Stimulated activated CD4-positive, alpha-beta T cell treated with anti-CD3 and anti-CD28 coated beads, Interleukin-4, amount 100 ng/mL, for 48 hours (primary cell): ENCODE measurements around the gene TMEM205.
A peak's percentile ranks its signal among the peaks of the same experiment; 100 is the strongest.
"Not testable (repeated sequence)": the region's sequence is repeated elsewhere in the genome, so short reads cannot be mapped to it uniquely, and the experiment has no call there.

ENCODE experiments used
- DNase-seq, 2 donors: peaks; one replicate each; pipeline ENCODE4 v3.0.0-alpha.2; 2020; ENCODE audit warnings: low read depth in 2 of 2

TMEM205 gene

GRCh38 chr19:11373166-11373884 lies 27.3 kb upstream of the TMEM205 start:
- no peak for DNase-seq

- DNase-seq, result no peak
These were observed 24.7 kb upstream of the TMEM205 start for GRCh38 chr19:11370744-11371143.

GRCh38 chr19:11367528-11367927 lies 21.5 kb upstream of the TMEM205 start:
- DNase-seq, result no peak

DNA sequence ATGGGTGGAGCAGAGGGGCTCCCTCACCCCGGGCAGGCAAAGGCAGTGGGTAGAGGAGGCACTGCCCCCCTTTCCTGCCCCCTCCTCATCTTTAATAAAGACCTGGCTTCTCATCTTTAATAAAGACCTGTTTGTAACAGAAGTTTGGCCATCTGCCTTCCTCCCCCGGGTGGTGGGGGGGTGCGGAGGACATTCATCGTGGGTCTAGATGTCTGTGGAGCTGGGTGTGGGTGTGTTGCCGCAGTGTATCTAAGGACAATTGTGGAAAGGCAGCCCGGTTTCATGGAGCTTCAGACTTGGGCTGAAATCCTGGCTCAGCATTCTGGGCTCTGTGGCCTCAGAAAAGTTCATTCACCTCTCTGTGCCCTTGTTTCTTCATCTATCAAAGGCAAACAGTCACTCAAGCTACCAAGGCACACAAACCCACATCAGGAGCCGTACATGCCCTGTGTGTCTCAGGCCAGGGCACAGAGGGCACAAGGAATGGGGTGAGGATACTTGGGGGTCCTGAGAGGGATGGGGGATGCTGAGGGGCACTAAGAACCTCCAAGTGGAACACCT lies 19.6 kb upstream of the TMEM205 start:
- no peak for DNase-seq

- DNase-seq, result no peak
These were observed 18.9 kb upstream of the TMEM205 start for GRCh38 chr19:11364935-11365334.

GRCh38 chr19:11364296-11364904 lies 18.3 kb upstream of the TMEM205 start:
- no peak for DNase-seq

DNA sequence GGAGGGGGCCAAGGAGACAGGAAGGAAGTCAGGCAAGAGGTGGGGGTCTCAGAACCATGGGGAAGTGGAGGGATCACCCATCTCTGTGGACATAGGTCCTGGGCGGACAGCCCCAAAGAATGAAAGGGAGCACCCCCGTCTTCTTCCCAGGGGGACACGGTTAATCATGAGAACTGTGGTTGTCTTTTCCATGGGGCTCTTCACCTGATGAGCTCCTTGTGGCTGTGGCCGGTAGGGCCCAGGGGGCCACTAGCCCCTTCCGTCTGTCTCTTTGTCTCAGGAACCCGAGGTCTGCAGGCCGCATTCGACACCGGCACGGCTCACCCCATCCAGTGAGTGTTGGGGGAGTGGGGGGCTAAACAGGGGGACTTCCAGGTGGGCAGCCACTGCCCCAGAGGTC lies 17.8 kb upstream of the TMEM205 start:
- DNase-seq, result no peak

DNA sequence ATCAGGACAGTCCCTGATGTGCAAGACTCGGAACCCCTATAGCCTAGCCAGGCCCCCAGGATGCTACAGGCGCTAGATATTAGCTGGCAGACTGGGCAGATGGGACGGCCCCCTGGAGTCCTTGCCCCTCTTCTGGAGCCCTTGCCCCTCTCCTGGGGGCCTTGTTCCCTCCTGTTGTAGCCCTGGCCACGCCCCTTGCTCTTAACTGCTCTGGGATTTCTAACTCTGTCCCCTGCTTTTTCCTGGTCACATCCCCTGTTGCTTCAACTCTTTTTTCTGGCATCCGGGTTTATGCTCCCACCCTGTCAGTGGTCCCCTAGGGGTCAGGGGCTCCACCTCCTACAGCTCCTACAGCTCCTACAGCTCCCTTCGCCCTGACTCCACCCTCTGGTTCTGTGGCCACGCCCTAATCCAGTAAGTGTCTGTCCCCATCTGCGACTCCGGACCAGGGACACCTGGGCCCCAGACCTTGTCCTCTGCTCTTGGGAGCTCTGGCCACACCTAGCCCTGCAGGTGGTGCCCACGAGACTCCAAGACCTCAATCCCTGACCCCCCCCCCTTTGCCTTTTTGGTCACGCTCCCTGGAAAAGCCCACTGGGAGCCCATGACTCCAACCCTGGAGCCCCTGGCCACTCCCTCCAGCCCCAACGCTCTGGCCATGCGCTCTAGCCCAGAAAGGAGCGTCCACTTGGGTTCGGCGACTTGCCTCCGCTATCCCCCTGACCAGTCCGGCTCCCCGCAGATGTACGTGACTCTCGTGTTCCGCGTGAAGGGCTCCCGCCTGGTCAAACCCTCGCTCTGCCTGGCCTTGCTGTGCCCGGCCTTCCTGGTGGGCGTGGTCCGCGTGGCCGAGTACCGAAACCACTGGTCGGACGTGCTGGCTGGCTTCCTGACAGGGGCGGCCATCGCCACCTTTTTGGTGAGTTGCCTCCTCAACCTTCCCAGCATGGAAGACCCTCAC lies 16.0 kb upstream of the TMEM205 start:
- DNase-seq, result no peak

- DNase-seq, result peak in 1 of 2 donors; percentile 42
These were observed 15.1 kb upstream of the TMEM205 start for GRCh38 chr19:11361037-11361770.

DNA sequence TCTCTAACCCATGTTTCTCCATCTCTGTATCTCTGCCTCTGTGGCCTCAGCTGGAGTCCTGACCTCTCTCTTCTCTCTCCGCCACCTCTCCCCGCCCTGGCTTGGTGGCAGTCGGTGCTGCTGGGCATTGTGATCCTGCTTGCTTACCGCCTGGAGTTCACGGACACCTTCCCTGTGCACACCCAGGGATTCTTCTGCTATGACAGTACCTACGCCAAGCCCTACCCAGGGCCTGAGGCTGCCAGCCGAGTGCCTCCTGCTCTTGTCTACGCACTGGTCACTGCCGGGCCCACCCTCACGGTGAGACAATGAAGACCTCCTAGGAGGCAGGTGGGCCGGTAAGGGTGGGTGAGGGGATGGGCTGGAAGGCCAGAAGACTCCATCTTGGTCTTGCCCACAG lies 13.4 kb upstream of the TMEM205 start:
- DNase-seq, result no peak

GRCh38 chr19:11356676-11357550 lies 10.8 kb upstream of the TMEM205 start:
- no peak for DNase-seq

GRCh38 chr19:11356074-11356397 lies 10.0 kb upstream of the TMEM205 start:
- DNase-seq, result no peak

DNA sequence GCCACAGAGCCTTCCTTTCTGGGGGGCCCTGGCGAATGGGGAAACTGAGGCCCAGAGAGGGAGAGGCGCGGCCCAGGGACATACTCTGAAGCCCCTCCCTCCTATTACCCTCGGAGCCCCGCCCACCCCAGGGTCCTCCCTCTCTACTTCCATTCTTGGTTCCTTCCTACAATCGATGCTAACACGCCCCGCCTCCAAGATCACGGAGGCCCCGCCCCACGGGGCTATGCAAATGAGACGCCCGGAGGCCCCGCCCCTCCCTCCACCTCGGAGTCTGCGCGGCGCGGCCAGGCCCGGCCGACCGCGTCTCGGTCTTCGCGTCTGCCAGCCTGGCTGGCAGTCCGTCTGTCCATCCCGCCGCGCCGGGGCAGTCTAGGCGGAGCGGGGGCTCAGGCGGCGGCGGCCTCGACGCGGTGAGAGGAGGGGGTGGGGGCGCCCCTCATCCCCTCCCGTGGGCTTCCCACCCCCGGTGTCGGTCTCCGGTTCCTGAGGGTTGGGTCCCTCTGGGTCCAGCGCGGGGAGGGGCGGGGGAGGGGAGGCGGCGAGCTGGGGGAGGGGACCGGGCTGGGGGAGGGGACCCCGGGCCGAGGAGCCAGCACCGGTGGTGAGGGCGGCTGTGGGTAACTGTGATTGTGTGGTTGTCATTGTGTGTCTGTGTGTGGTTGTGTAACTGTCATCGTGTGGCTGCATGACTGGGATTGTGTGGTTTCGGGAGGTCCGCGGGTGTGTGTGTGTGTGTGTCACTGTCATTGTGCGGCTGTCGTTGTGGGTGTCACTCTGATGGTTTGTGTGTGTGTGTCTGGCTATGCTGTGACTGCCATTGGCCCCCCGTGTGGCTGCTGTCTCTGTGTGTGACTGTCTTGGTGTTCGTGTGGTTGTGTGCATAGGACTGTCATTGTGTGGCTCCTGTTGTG lies 9.3 kb upstream of the TMEM205 start, which contains the start of gene PLPPR2:
PLPPR2 (plus strand) TSS at position 273 of the 914 bp plus-strand sequence. CDS start 2,242 bp downstream, outside the sequence.
- DNase-seq, result peak; percentile 83 to 88

GRCh38 chr19:11354102-11354501 lies 8.0 kb upstream of the TMEM205 start:
- DNase-seq, result not testable (repeated sequence)

GRCh38 chr19:11349171-11349570 lies 3.1 kb upstream of the TMEM205 start:
- no peak for DNase-seq

DNA sequence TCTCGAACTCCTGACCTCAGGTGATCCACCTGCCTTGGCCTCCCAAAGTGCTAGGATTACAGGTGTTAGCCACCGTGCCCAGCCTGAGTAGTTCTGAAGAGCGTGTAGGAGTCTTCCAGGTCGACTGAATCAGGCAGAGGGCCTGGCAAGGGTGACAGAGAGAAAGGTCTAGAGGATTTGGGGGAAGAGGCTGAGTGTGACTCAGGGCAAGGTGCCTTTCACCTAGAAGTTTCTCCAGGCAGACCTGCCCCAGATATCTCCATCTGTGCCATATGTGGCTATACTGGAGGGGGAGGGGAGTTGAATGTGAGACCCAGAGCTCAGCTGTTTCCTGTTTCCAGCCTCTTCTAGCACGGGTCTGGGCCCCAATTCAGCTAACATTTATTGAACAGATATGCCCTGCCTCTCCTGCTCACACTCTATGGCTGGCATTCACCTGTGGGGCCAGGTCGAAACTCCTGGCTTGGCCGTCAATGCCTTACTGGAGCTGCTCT lies 1.5 kb upstream of the TMEM205 start:
- DNase-seq, result no peak

- no peak for DNase-seq
These were observed 805 bp downstream of the TMEM205 start for GRCh38 chr19:11345122-11345803.

GRCh38 chr19:11342429-11342828 lies 3.6 kb downstream of the TMEM205 start:
- no peak for DNase-seq

DNA sequence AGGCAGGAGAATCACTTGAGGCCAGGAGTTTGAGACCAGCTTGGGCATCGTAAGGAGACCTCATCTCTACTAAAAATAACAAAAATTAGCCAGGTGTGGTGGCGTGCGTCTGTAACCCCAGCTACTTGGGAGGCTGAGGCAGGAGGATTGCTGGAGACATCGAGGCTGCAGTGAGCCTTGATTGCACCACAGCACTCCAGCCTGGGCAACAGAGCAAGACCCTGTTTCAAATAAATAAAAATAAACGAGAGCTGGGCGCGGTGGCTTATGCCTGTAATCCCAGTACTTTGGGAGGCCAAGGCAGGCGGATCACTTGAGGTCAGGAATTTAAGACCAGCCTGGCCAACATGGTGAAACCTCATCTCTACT lies 6.0 kb downstream of the TMEM205 start:
- not testable (repeated sequence) for DNase-seq
